Right ventricle myocardium superior (tissue), 1 donor: ENCODE measurements around the gene MPG. TPM values are rescaled to one million over a fixed set of nuclear protein-coding genes. Genes with fewer than 3 reads are reported as not detected.
A peak's percentile ranks its signal among the peaks of the same experiment; 100 is the strongest.
"Not testable (repeated sequence)": the region's sequence is repeated elsewhere in the genome, so short reads cannot be mapped to it uniquely, and the experiment has no call there.

ENCODE experiments used
- ATAC-seq: fragments of 200-7000 bp; cut with Tn5 transposase; one replicate; pipeline ENCODE4 v1.9.1; 2020; ENCODE audit warnings: mild to moderate bottlenecking; ENCODE audit not compliant: poor library complexity
- DNase-seq: peaks from one replicate; pipeline ENCODE4 v3.0.0-alpha.2; 2020
- intact Hi-C: fragments of 100-400 bp; cut with DNase I; formaldehyde crosslinking; loops from one replicate; pipeline ENCODE4 v1.11.2; 2022
- total RNA-seq: library from RNA; stranded (reverse); fragmentation: NEBNext Ultra II Directional; extraction: Animal tissue kit (Norgen Biotek cat#: 25700); gene quantifications from one replicate; pipeline ENCODE4 v1.2.1, GENCODE V29; 2021
- donor health status: DM: no; HTN: yes; CAD: no; lungs with severe emphysema.

MPG gene
- total RNA-seq, 1 donor from 2014 or later: 31.6 TPM

- ATAC-seq (no peak), DNase-seq (no peak)
- intact Hi-C loops: no loop called here
These were observed 32.6 kb upstream of the MPG start for GRCh38 chr16:45454-45853.

GRCh38 chr16:46510-46909 lies 31.5 kb upstream of the MPG start:
- ATAC-seq, intact Hi-C loops, DNase-seq: not testable (repeated sequence)

- ATAC-seq (no peak), DNase-seq (no peak)
- intact Hi-C loops: no loop called here
These were observed 30.8 kb upstream of the MPG start for GRCh38 chr16:47234-47633.

- no peak for DNase-seq
- no peak for ATAC-seq
- intact Hi-C loops: no loop called here
These were observed 27.0 kb upstream of the MPG start for GRCh38 chr16:50769-51591.

GRCh38 chr16:53346-54236 lies 24.4 kb upstream of the MPG start, which contains the start of the genes POLR3K and SNRNP25:
Gene POLR3K, minus strand, starts transcription at chr16:53608. Its CDS starts 22 bp downstream, at chr16:53586.
Gene SNRNP25, plus strand, starts transcription at chr16:53828. Its CDS starts 189 bp downstream, at chr16:54017.
- DNase-seq: peak; percentile 100
- intact Hi-C loops: no loop called here
- ATAC-seq: peak; percentile 96

- ATAC-seq: no peak
These were observed 23.8 kb upstream of the MPG start for GRCh38 chr16:54237-54581.

GRCh38 chr16:55571-56136 lies 22.4 kb upstream of the MPG start:
- ATAC-seq (no peak), DNase-seq (peak; percentile 17)
- intact Hi-C loops: no loop called here

More at GRCh38 chr16:54237-54581, 23.8 kb upstream of the MPG start:
- intact Hi-C loops: no loop called here
- DNase-seq: no peak

- no peak for ATAC-seq
- intact Hi-C loops: no loop called here
- no peak for DNase-seq
These were observed 21.6 kb upstream of the MPG start for GRCh38 chr16:56231-56927.

GRCh38 chr16:57711-58110 lies 20.3 kb upstream of the MPG start:
- ATAC-seq (no peak), DNase-seq (no peak)
- intact Hi-C loops: no loop called here

- intact Hi-C loops: no loop called here
- DNase-seq: no peak
- no peak for ATAC-seq
These were observed 19.3 kb upstream of the MPG start for GRCh38 chr16:58491-59439.

GRCh38 chr16:59440-60059 lies 18.5 kb upstream of the MPG start:
- ATAC-seq: no peak
- intact Hi-C loops: no loop called here
- no peak for DNase-seq

- no peak for ATAC-seq
- DNase-seq: no peak
- intact Hi-C loops: no loop called here
These were observed 17.9 kb upstream of the MPG start for GRCh38 chr16:60166-60565.

- DNase-seq (no peak), ATAC-seq (no peak)
- intact Hi-C loops: no loop called here
These were observed 16.8 kb upstream of the MPG start for GRCh38 chr16:60929-61878.

GRCh38 chr16:61879-62281 lies 16.1 kb upstream of the MPG start:
- intact Hi-C loops: no loop called here
- DNase-seq (no peak), ATAC-seq (no peak)

- ATAC-seq: no peak
- no peak for DNase-seq
- intact Hi-C loops: no loop called here
These were observed 15.6 kb upstream of the MPG start for GRCh38 chr16:62283-62967.

- ATAC-seq: no peak
- no peak for DNase-seq
- intact Hi-C loops: no loop called here
These were observed 15.0 kb upstream of the MPG start for GRCh38 chr16:62968-63391.
